Liver (tissue), 9 donors: Measurements from ENCODE around the gene CTNNBL1. TPM values are rescaled to one million over a fixed set of nuclear protein-coding genes. Genes with fewer than 3 reads are reported as not detected.

Source experiments
- DNase-seq: peaks from one replicate; pipeline ENCODE4 v3.0.0-alpha.2; 2017; ENCODE audit warnings: low spot score
- H3K27ac ChIP-seq, 2 donors: one replicate each; pipeline ENCODE4 v1.7.0; 2013; ENCODE audit warnings: inconsistent platforms in 2 of 2, low read length in 2 of 2, control low read depth in 1 of 2, low read depth in 1 of 2, mild to moderate bottlenecking in 1 of 2
- H3K27me3 ChIP-seq, 4 donors: one replicate each; pipeline versions ENCODE4 v1.6.1 to v1.7.0; 2013; ENCODE audit warnings: low read length in 3 of 4, inconsistent platforms in 1 of 4, mild to moderate bottlenecking in 1 of 4, moderate library complexity in 1 of 4; ENCODE audit not compliant: control insufficient read depth in 4 of 4, insufficient read depth in 4 of 4
- H3K36me3 ChIP-seq, 4 donors: one replicate each; pipeline versions ENCODE4 v1.6.1 to v1.7.0; 2013; ENCODE audit warnings: low read length in 3 of 4, mild to moderate bottlenecking in 3 of 4, low read depth in 1 of 4, moderate library complexity in 1 of 4; ENCODE audit not compliant: control insufficient read depth in 4 of 4, insufficient read depth in 3 of 4
- H3K4me1 ChIP-seq, 4 donors: one replicate each; pipeline versions ENCODE4 v1.6.1 to v1.7.0; 2013; ENCODE audit warnings: low read length in 3 of 4, mild to moderate bottlenecking in 3 of 4, moderate library complexity in 1 of 4; ENCODE audit not compliant: control insufficient read depth in 4 of 4, insufficient read depth in 4 of 4
- H3K4me3 ChIP-seq, 3 donors: one replicate each; pipeline versions ENCODE4 v1.6.1 to v1.7.0; 2013; ENCODE audit warnings: low read length in 3 of 3, control low read depth in 1 of 3, low read depth in 1 of 3, mild to moderate bottlenecking in 1 of 3
- H3K9ac ChIP-seq, 2 donors: one replicate each; pipeline ENCODE4 v1.7.0; 2013; ENCODE audit warnings: low read length in 2 of 2, mild to moderate bottlenecking in 2 of 2, moderate library complexity in 2 of 2, control low read depth in 1 of 2, low read depth in 1 of 2
- H3K9me3 ChIP-seq, 4 donors: one replicate each; pipeline versions ENCODE4 v1.6.1 to v1.7.0; 2013; ENCODE audit warnings: low read length in 3 of 4; ENCODE audit not compliant: control insufficient read depth in 4 of 4
- ATF3 ChIP-seq: IDR thresholded peaks from 2 replicates; pipeline ENCODE4 v1.6.1; 2016; ENCODE audit warnings: antibody characterized with exemption
- CTCF ChIP-seq: fragments of 150-350 bp; IDR thresholded peaks from 2 replicates; pipeline ENCODE4 v1.5.1; 2017; ENCODE audit warnings: improper control_type of control experiment, low read depth, low read length; ENCODE audit not compliant: missing input control
- EGR1 ChIP-seq, 2 donors: IDR thresholded peaks; 2 replicates each; pipeline ENCODE4 v1.6.1; 2016 to 2018; ENCODE audit warnings: antibody characterized with exemption in 2 of 2, low read depth in 2 of 2
- FOXA1 ChIP-seq: IDR thresholded peaks from 2 replicates; pipeline ENCODE4 v1.6.1; 2016; ENCODE audit warnings: antibody characterized with exemption
- FOXA2 ChIP-seq: IDR thresholded peaks from 2 replicates; pipeline ENCODE4 v1.6.1; 2016; ENCODE audit warnings: antibody characterized with exemption
- GABPA ChIP-seq, 2 donors: IDR thresholded peaks in 1 of 2; conservative IDR thresholded peaks in 1 of 2; 2 replicates each; pipeline ENCODE4 v1.6.1; 2016; ENCODE audit warnings: antibody characterized with exemption in 2 of 2, mild to moderate bottlenecking in 1 of 2, moderate library complexity in 1 of 2
- HNF4A ChIP-seq, 2 donors: conservative IDR thresholded peaks; 2 replicates each; pipeline ENCODE4 v1.6.1; 2016; ENCODE audit warnings: antibody characterized with exemption in 2 of 2, mild to moderate bottlenecking in 2 of 2
- HNF4G ChIP-seq: IDR thresholded peaks from 2 replicates; pipeline ENCODE4 v1.6.1; 2016; ENCODE audit warnings: antibody characterized with exemption
- JUND ChIP-seq, 2 donors: IDR thresholded peaks; 2 replicates each; pipeline ENCODE4 v1.6.1; 2016; ENCODE audit warnings: antibody characterized with exemption in 2 of 2
- MAX ChIP-seq: IDR thresholded peaks from 2 replicates; pipeline ENCODE4 v1.6.1; 2016; ENCODE audit warnings: antibody characterized with exemption
- NR2F2 ChIP-seq: IDR thresholded peaks from 2 replicates; pipeline ENCODE4 v1.6.1; 2016; ENCODE audit warnings: antibody characterized with exemption
- RAD21 ChIP-seq, 2 donors: IDR thresholded peaks; 2 replicates each; pipeline ENCODE4 v1.6.1; 2016; ENCODE audit warnings: antibody characterized with exemption in 2 of 2, mild to moderate bottlenecking in 2 of 2
- REST ChIP-seq: IDR thresholded peaks from 2 replicates; pipeline ENCODE4 v1.6.1; 2016; ENCODE audit warnings: antibody characterized with exemption, mild to moderate bottlenecking
- RXRA ChIP-seq, 2 donors: IDR thresholded peaks; 2 replicates each; pipeline ENCODE4 v1.6.1; 2017 to 2018; ENCODE audit warnings: antibody characterized with exemption in 2 of 2, mild to moderate bottlenecking in 1 of 2
- SP1 ChIP-seq: IDR thresholded peaks from 2 replicates; pipeline ENCODE4 v1.6.1; 2018; ENCODE audit warnings: antibody characterized with exemption, mild to moderate bottlenecking
- TAF1 ChIP-seq: conservative IDR thresholded peaks from 2 replicates; pipeline ENCODE4 v1.6.1; 2016; ENCODE audit warnings: antibody characterized with exemption, mild to moderate bottlenecking
- YY1 ChIP-seq: IDR thresholded peaks from 2 replicates; pipeline ENCODE4 v1.6.1; 2016; ENCODE audit warnings: antibody characterized with exemption, mild to moderate bottlenecking
- ZBTB33 ChIP-seq: IDR thresholded peaks from 2 replicates; pipeline ENCODE4 v1.6.1; 2016; ENCODE audit warnings: antibody characterized with exemption
- WGBS: extraction: QIAGEN DNeasy Blood & Tissue Kit; methylation state at CpG from one replicate; pipeline ENCODE4 v1.1.7; 2013; 5-methylcytosine and 5-hydroxymethylcytosine counted together
- polyA plus RNA-seq, 2 donors: library from polyadenylated mRNA; stranded (reverse) in 1 of 2; unstranded in 1 of 2; fragments of 200-250 nt in 1 of 2; fragments of >200 nt in 1 of 2; fragmentation: Nextera tagmentation in 1 of 2; extraction: Ambion mirVana in 1 of 2; gene quantifications; one replicate each; pipeline versions ENCODE4 v1.2.1 to v1.2.3, GENCODE V29; 2013 to 2015
- total RNA-seq, 2 donors: library from RNA; depleted of rRNA; stranded (reverse); fragments of >200 nt; gene quantifications; one replicate each; pipeline ENCODE4 v1.2.3, GENCODE V29; 2014
- donor health status: healthy.
- donor health status: healthy.
- donor health status: healthy.
- donor health status: healthy.
- donor health status: healthy.

The CTNNBL1 gene
- total and polyA plus RNA-seq, 4 donors, result 18.3 to 25.4 (median 20.3) TPM

- peaks cover 9 to 36% (median 29%) of the 10 kb centered on the region in 4 donors for H3K4me1 ChIP-seq
- peaks cover 0 to 12% (median 4%) of the 10 kb centered on the region in 4 donors for H3K36me3 ChIP-seq
- 80% methylated on average over 2 of the region's 2 CpGs for WGBS
- H3K9me3 ChIP-seq, result no peaks in the 10 kb centered on the region
- no peaks in the 10 kb centered on the region for H3K27me3 ChIP-seq
- no peak overlapping the region for H3K27ac ChIP-seq
- TF ChIP-seq HNF4A (conservative IDR thresholded peaks at IDR 0.05) (no peak), MAX (no peak), REST (no peak), CTCF (no peak), RAD21 (IDR thresholded peaks at IDR 0.05) (no peak), YY1 (no peak), ATF3 (no peak), FOXA1 (no peak), NR2F2 (no peak), GABPA (IDR thresholded peaks at IDR 0.05 in 1 of 2, conservative IDR thresholded peaks at IDR 0.05 in 1 of 2) (no peak), JUND (IDR thresholded peaks at IDR 0.05) (no peak), ZBTB33 (no peak), EGR1 (IDR thresholded peaks at IDR 0.05; ENCODE audit: low read depth in 2 of 2) (no peak)
- DNase-seq, result no peak
- H3K4me3 ChIP-seq, result no peak overlapping the region
- H3K9ac ChIP-seq, result no peak overlapping the region
Observed at GRCh38 chr20:37801921-37802320, 108.1 kb downstream of the CTNNBL1 start.

- TF ChIP-seq GABPA (IDR thresholded peaks at IDR 0.05 in 1 of 2, conservative IDR thresholded peaks at IDR 0.05 in 1 of 2) (no peak), FOXA2 (no peak), CTCF (no peak), RAD21 (IDR thresholded peaks at IDR 0.05) (no peak), SP1 (no peak), NR2F2 (no peak), RXRA (IDR thresholded peaks at IDR 0.05) (no peak), HNF4A (conservative IDR thresholded peaks at IDR 0.05) (no peak), YY1 (no peak), ZBTB33 (no peak), HNF4G (no peak), TAF1 (no peak), JUND (IDR thresholded peaks at IDR 0.05) (no peak)
- Histone ChIP-seq H3K9me3 (no peaks in the 10 kb centered on the region), H3K27me3 (no peaks in the 10 kb centered on the region), H3K4me1 (peaks cover 4 to 24% (median 18%) of the 10 kb centered on the region in 4 donors), H3K9ac (no peak overlapping the region), H3K27ac (no peak overlapping the region), H3K36me3 (peaks cover 0 to 13% (median 7%) of the 10 kb centered on the region in 4 donors), H3K4me3 (no peak overlapping the region)
- DNase-seq, result no peak
- WGBS, result 84% methylated on average over 8 of the region's 8 CpGs
Observed at GRCh38 chr20:37803438-37804307, 109.8 kb downstream of the CTNNBL1 start.
